ENCODE results near the gene INPP5F.
"Not testable (repeated sequence)": the region's sequence is repeated elsewhere in the genome, so short reads cannot be mapped to it uniquely, and the experiment has no call there.

Gene INPP5F

DNA sequence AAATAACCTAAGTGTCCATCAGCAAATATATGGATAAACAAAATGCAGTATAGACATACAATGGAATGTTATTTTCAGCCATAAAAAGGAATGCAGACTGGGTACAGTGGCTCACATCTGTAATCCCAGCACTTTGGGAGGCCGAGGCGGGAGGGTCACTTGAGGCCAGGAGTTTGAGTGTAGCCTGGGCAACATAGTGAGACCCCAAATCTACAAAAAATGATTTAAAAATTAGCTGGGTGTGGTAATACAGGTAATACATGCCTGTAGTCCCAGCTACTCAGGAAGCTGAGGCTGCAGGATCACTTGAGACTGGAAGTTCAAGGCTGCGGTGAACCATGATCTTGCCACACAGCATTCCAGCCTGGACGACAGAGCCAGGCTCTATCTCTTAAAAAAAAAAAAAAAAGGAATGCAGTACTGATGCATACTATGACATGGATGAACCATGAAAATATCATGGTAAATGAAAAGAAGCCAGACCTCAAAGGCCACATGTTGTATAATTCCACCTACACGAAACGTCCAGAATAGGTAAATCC is 139.9 kb downstream of the INPP5F start:
- peaks cover 55% of the 10 kb centered on the region for H3K4me1 Mint-ChIP-seq
- peaks cover 4% of the 10 kb centered on the region for H3K9me3 Mint-ChIP-seq
- H3K27ac Mint-ChIP-seq: no peak overlapping the region
- H3K4me3 Mint-ChIP-seq: no peak overlapping the region
- no peaks in the 10 kb centered on the region for H3K27me3 Mint-ChIP-seq
- no peak for ATAC-seq
- H3K36me3 Mint-ChIP-seq: peaks cover 22% of the 10 kb centered on the region

DNA sequence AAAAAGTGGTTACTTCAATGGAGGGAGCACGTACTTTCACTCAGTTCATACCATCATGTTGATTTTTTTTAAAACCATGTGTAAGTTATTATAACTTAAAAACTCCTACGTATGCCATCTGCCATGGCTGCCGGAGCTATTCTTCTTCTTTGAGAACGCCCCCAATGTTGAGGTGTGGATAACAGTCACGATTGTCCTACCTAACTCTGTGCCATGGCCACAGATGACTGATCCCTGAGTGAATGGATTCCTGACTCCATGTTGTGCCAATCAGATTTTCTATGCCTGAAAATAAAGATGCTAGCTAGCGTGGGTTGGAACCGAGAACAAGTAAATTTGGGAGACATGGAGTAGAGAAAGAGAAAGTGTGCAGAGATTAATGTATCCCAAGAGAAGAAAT is 141.5 kb downstream of the INPP5F start:
- peaks cover 22% of the 10 kb centered on the region for H3K36me3 Mint-ChIP-seq
- peaks cover 4% of the 10 kb centered on the region for H3K9me3 Mint-ChIP-seq
- H3K27me3 Mint-ChIP-seq: no peaks in the 10 kb centered on the region
- H3K4me3 Mint-ChIP-seq: no peak overlapping the region
- no peak overlapping the region for H3K27ac Mint-ChIP-seq
- peaks cover 49% of the 10 kb centered on the region for H3K4me1 Mint-ChIP-seq
- no peak for ATAC-seq

DNA sequence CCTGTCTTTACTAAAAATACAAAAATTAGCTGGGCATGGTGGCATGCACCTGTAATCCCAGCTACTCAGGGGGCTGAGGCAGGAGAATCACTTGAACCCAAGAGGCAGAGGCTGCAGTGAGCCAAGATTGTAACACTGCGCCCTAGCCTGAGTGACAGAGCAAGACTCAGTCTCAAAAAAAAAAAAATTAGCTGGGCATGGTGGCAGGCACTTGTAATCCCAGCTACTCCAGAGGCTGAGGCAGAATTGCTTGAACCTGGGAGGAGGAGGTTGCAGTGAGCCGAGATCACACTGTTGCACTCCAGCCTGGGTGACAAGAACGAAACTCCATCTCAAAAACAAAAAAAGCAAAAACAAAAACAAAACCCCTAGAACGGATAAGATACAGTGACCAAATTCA is 143.5 kb downstream of the INPP5F start:
- H3K27me3 Mint-ChIP-seq, ATAC-seq, H3K9me3 Mint-ChIP-seq, H3K4me3 Mint-ChIP-seq: not testable (repeated sequence)
- Mint-ChIP-seq H3K27ac (peak overlapping the region; percentile 33), H3K36me3 (peaks cover 14% of the 10 kb centered on the region), H3K4me1 (peaks cover 56% of the 10 kb centered on the region)

DNA sequence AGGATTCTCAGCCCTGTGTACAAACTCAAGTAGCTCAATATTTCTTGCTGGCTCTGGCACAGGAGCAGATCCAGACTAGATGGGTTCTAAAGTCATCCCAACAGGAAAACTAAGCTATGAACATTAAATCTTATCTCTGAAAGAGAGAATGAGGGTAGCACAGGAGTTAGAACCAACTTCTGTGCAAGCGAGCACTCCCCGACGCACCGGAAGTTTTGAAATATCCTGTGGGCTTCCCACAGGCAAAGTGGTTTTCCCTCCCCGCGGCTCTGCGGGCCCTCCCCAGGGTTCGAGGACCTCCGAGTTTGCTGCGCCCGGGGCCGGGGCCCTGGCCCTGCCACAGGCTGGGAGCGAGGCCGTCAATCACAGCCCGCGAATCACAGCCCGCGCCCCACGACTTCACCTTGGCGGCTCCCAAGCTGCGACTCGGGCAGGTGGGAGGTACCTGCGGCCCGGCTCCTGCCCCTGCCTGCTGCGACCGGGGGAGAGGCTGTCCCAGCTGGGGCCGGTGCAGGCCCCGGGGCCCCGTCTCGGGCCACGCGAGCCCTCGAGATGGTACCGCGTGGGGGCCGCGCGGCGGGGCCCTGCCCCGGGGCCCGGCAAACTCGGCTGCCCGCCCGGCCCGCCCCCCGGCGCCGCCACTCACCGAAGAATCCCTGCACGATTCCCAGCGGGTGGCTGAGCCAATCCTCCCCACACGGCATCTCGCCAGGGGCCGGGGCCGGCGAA is 146.2 kb downstream of the INPP5F start:
- Mint-ChIP-seq H3K36me3 (no peaks in the 10 kb centered on the region), H3K4me3 (peak overlapping the region; percentile 84), H3K4me1 (peaks cover 39% of the 10 kb centered on the region), H3K9me3 (no peaks in the 10 kb centered on the region), H3K27me3 (no peaks in the 10 kb centered on the region), H3K27ac (peak overlapping the region; percentile 46)
- ATAC-seq: peak; percentile 60

DNA sequence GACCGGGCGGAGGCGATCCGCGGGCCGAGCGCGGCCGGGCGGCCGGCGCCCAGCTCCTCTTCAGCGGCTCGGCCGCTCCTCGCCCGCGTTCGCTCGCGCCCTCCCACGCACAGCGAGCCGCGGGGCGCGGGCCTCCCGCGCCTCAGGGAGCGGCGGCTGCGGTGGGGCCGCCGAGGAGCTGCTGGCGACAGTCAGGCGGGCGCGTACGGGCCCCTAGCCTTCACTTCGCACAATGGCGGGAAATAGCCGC is 146.7 kb downstream of the INPP5F start, which contains the start of gene MCMBP:
MCMBP (minus strand) TSS at position 234 of the 250 bp plus-strand sequence. CDS start 259 bp downstream, outside the sequence.
- no peaks in the 10 kb centered on the region for H3K36me3 Mint-ChIP-seq
- H3K27me3 Mint-ChIP-seq: no peaks in the 10 kb centered on the region
- H3K9me3 Mint-ChIP-seq: no peaks in the 10 kb centered on the region
- peak within 1 kb of the TSS; percentile 93 for H3K27ac Mint-ChIP-seq
- ATAC-seq: no peak
- peak within 1 kb of the TSS; percentile 90 for H3K4me3 Mint-ChIP-seq
- H3K4me1 Mint-ChIP-seq: peaks cover 35% of the 10 kb centered on the region

DNA sequence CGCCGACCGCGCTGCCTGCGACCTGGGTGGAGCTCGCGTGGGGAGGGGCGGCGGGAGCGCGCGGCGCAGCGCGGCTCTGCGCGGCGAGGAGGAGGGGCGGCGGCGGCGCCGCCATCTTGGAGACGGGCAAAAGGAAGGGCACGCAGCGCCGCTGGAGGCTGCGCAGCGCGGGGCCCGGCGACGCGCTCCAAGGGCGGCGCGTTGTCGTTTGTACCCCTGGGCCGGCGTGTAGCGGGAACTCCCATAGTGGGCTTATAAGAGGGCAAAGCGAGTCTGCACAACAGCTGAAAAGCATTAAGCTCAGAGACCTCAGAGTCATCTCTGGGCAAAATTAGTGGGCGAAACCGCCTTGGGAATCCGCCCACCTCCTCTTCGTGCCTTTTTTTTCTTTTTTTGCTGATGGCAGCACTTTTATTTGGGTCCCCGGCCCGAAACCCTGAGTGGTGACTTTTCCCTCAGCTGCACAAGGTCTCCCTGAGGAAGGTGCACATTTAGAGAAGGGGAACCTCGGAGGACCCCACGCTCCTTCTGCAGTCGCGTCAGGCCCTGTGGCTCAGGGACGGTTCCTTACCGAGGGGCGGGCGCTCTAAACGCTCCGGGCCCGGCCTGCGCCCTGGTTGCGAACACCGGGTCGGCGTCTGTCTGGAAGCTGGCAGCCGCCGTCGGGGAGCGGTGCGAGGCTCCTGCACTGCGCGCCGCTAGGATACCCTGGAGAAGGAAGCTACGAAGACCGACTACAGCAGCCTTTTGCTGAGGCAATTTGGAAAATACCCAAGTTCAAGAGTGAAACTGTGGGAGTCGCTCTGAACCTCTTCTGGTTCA is 147.2 kb downstream of the INPP5F start:
- peaks cover 33% of the 10 kb centered on the region for H3K4me1 Mint-ChIP-seq
- peak overlapping the region; percentile 90 for H3K4me3 Mint-ChIP-seq
- ATAC-seq: peak; percentile 98
- no peaks in the 10 kb centered on the region for H3K9me3 Mint-ChIP-seq
- no peaks in the 10 kb centered on the region for H3K27me3 Mint-ChIP-seq
- no peaks in the 10 kb centered on the region for H3K36me3 Mint-ChIP-seq
- peak overlapping the region; percentile 93 for H3K27ac Mint-ChIP-seq

DNA sequence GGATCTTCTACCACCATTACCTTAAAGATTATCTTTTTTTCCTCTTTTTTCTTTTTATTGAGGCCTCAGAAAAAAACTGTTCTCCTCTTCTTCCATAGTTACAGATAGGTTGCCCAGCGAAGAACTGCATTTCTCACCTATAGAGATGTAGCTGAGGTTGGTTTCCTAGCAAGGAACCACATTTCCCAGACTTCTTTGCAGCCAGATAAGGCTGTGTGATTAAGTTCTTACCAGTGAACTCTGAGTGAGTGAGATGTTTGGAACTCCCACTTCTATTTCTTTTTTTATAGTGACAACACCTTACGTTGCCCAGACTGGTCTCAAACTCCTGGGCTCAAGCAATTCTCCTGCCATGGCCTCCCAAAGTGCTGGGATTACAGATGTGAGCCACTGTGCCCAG is 152.7 kb downstream of the INPP5F start:
- ATAC-seq: no peak

More for the DNA sequence above, 152.7 kb downstream of the INPP5F start:
- H3K9me3 Mint-ChIP-seq: no peaks in the 10 kb centered on the region
- H3K36me3 Mint-ChIP-seq: no peaks in the 10 kb centered on the region
- no peaks in the 10 kb centered on the region for H3K27me3 Mint-ChIP-seq
- H3K4me1 Mint-ChIP-seq: peaks cover 7% of the 10 kb centered on the region
- H3K27ac Mint-ChIP-seq: no peak overlapping the region
- H3K4me3 Mint-ChIP-seq: no peak overlapping the region
